Measurements from ENCODE around the gene SLIT3. TPM values are rescaled to one million over a fixed set of nuclear protein-coding genes. Genes with fewer than 3 reads are reported as not detected.

The SLIT3 gene
- total and polyA plus RNA-seq, 10 of the 15 experiments (the other 5 are each of a cell fraction or from before 2014, with no cell fraction given): 0.05 TPM; not detected in 9

- no peaks in the 10 kb centered on the region for H3K9me3 ChIP-seq (replicated peaks; ENCODE audit: control insufficient read depth, insufficient read depth, low read length)
- H3K27me3 ChIP-seq (replicated peaks in 1 of 2; ENCODE audit: control insufficient read depth in 2 of 2, insufficient read depth in 2 of 2, low read length in 1 of 2): no peaks in the 10 kb centered on the region; a peak in 2 of 4 replicates
- H3K4me1 ChIP-seq (ENCODE audit: control insufficient read depth, insufficient read depth, low read length): no peaks in the 10 kb centered on the region
- no peaks in the 10 kb centered on the region for H3K36me3 ChIP-seq (ENCODE audit: control insufficient read depth in 2 of 2, insufficient read depth in 2 of 2, low read length in 1 of 2)
- ChIA-PET CTCF (no interaction called here), POLR2A (no interaction called here), SMC1A (ENCODE audit: uncharacterized antibody, unreplicated experiment) (no interaction called here), RAD21 (ENCODE audit: unreplicated experiment) (no interaction called here)
- no peak overlapping the region for H3K27ac ChIP-seq (ENCODE audit: control insufficient read depth, insufficient read depth)
- H3K4me3 ChIP-seq: no peak overlapping the region
- FAIRE-seq (no peak), ATAC-seq (no peak), DNase-seq (ENCODE audit: low read depth, low spot score) (no peak)
- TF ChIP-seq BHLHE40 (IDR thresholded peaks at IDR 0.05; ENCODE audit: borderline replicate concordance in 1 of 2, low read depth in 2 of 2, low read length in 1 of 2): no peak
- TF ChIP-seq SIX5 (IDR thresholded peaks at IDR 0.05; ENCODE audit: low read depth, low read length, severe bottlenecking): no peak
- TF ChIP-seq BMI1 (IDR thresholded peaks at IDR 0.05; ENCODE audit: borderline replicate concordance): no peak
- TF ChIP-seq ZBTB33 (IDR thresholded peaks at IDR 0.05): no peak
- TF ChIP-seq TBL1XR1 (IDR thresholded peaks at IDR 0.05; ENCODE audit: low read depth, low read length): no peak
- no peak for TF ChIP-seq PAX5 (IDR thresholded peaks at IDR 0.05; ENCODE audit: borderline replicate concordance, low read depth, low read length)
- TF ChIP-seq BACH1 (IDR thresholded peaks at IDR 0.05; ENCODE audit: borderline replicate concordance): no peak
- TF ChIP-seq RAD21 (IDR thresholded peaks at IDR 0.05; ENCODE audit: insufficient read depth, low read depth, low read length): no peak
- TF ChIP-seq POLR2A (IDR thresholded peaks at IDR 0.05; ENCODE audit: low read depth, low read length): no peak
- no peak for TF ChIP-seq HDAC6 (IDR thresholded peaks at IDR 0.05; ENCODE audit: unreplicated experiment)
- TF ChIP-seq TCF12 (IDR thresholded peaks at IDR 0.05; ENCODE audit: low read depth, low read length): no peak
- H3K4me2 ChIP-seq (ENCODE audit: control insufficient read depth, insufficient read depth): no peak overlapping the region
- no TSS peak for BruUV-seq (replicated peaks)
- no peak overlapping the region for H3K9ac ChIP-seq (ENCODE audit: control insufficient read depth, insufficient read depth, low read length)
- no peak overlapping the region for H2AFZ ChIP-seq (ENCODE audit: control insufficient read depth, low read depth, low read length)
- in situ Hi-C loops (cut with MboI) (no loop called here), intact Hi-C loops (cut with micrococcal nuclease; ENCODE audit: unreplicated experiment) (no loop called here)
- no peaks in the 10 kb centered on the region for H4K20me1 ChIP-seq (ENCODE audit: control insufficient read depth, insufficient read depth)
- WGBS (ENCODE audit: insufficient coverage, insufficient replicate concordance, low lambda C conversion rate, missing lambda C conversion rate): 38% methylated on average over 7 of the region's 7 CpGs
- H3K79me2 ChIP-seq (ENCODE audit: control insufficient read depth, insufficient read depth, low read length): no peaks in the 10 kb centered on the region
Observed at GRCh38 chr5:168809218-168809617, 491.7 kb downstream of the SLIT3 start.
